MV-4-11 (cell line): ENCODE results near the gene COPS7A.
A peak's percentile ranks its signal among the peaks of the same experiment; 100 is the strongest.
"Not testable (repeated sequence)": the region's sequence is repeated elsewhere in the genome, so short reads cannot be mapped to it uniquely, and the experiment has no call there.

Experiments used
- DNase-seq: peaks from one replicate; lab custom pipeline; 2025; lab: John Stamatoyannopoulos, UW

Gene COPS7A

DNA sequence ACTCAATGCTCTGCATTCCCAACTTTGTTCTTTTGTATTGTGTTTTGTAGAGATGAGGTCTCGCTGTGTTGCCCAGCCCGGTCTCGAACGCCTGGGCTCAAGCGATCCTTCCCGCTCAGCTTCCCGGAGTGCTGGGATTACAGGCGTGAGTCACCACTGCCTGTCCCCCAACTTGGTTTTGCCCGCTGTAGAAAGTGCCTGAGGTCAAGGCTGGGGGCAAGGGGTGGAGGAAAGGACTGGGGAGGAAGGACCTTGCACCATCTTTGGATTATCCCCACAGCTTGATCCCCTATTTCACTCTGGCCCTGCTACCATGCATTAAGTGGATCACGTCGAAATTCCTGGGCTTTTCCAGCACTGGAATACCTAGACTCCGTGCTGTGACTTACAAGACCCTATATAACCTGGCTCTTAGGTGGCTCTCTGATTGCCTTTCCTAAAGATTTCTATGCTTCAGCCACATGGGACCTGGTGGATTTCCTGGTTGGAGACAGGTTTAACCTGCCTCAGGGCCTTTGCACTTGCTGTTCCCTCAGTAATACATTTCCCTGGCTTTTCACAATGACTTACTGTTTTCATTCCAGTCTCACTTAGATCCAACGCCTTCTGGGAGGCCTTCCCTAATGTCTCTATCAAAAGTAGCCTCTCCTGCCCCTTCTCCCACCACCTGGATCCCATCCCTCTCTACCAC is 22.6 kb upstream of the COPS7A start:
- peak; percentile 9 for DNase-seq

DNA sequence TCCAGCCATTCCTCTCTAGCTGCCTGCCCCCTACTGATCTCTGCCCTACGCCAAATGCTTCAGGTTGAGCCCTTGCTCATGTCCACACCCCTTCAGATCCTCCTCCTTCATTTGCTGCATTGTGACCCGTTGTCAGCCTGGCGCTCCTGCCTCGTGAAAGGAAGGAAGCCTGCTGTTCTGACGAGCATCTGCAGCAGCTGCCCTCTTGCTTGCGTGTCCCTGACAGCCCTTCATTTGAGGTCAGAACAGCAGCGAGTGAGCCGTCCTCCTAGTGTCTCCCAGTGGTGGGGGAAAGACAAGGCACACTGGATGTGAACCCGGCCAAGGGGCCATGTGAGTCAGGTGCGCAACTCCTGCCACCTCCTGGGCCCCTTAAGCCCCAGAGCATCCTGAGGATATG is 20.2 kb upstream of the COPS7A start:
- no peak for DNase-seq

DNA sequence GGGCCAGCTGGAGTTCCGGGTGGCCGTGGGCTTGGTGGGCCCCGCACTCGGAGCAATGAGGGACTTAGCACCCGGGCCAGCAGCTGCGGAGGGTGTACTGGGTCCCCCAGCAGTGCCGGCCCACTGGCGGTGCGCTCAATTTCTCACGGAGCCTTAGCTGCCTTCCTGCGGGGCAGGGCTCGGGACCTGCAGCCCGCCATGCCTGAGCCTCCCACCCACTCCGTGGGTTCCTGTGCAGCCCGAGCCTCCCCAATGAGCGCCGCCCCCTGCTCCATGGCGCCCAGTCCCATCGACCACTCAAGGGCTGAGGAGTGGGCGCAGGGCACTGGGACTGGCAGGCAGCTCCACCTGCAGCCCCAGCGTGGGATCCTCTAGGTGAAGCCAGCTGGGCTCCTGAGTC is 15.5 kb upstream of the COPS7A start:
- not testable (repeated sequence) for DNase-seq

DNA sequence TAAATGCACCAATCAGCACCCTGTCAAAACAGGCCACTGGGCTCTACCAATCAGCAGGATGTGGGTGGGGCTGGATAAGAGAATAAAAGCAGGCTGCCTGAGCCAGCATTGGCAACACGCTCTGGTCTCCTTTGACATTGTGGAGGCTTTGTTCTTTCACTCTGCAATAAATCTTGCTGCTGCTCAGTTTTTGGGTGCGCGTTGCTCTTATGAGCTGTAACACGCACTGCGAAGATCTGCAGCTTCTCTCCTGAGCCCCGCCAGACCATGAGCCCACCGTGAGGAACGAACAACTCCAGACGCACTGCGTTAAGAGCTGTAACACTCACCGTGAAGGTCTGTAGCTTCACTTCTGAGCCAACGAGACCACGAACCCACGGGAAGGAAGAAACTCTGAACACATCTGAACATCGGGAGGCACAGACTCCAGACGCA is 14.9 kb upstream of the COPS7A start:
- DNase-seq: no peak

GRCh38 chr12:6716031-6716873 is 7.6 kb upstream of the COPS7A start:
- DNase-seq: not testable (repeated sequence)

GRCh38 chr12:6716874-6717437 is 6.9 kb upstream of the COPS7A start:
- DNase-seq: no peak

DNA sequence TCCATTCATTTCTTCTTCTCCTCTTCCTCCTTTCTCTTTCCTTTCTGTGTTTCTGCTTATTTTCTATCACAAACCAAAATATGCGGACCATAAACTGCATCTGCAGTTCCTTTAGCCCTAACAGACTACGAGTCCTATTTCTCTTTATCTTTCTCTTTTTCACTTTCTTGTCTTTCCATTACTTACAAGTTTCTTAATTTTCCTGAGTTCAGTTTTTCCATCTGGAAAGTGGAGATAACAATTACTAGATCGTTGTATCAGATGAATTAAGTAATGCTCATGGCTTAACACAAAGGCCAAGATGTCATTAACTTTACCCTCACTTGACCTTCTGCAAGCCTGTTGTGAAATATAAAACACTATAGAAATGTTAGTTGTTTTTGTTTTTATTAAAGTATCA is 983 bp upstream of the COPS7A start:
- no peak for DNase-seq

DNA sequence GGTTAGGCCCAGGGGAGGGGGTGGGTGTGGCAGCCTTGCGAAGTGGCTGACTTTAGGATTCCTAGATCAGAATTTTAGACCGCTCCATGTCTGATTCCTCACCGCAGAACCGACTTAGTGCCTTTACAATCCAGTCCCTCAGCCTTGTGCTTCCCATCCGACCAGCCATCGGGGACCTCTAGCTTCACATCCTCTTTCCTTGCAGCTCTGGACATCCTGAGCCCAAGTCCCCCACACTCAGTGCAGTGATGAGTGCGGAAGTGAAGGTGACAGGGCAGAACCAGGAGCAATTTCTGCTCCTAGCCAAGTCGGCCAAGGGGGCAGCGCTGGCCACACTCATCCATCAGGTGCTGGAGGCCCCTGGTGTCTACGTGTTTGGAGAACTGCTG is 557 bp downstream of the COPS7A start:
- peak; percentile 78 for DNase-seq

GRCh38 chr12:6725350-6725749 is 1.5 kb downstream of the COPS7A start:
- DNase-seq: no peak

- no peak for DNase-seq
Measured at GRCh38 chr12:6729186-6729585, 5.3 kb downstream of the COPS7A start.

DNA sequence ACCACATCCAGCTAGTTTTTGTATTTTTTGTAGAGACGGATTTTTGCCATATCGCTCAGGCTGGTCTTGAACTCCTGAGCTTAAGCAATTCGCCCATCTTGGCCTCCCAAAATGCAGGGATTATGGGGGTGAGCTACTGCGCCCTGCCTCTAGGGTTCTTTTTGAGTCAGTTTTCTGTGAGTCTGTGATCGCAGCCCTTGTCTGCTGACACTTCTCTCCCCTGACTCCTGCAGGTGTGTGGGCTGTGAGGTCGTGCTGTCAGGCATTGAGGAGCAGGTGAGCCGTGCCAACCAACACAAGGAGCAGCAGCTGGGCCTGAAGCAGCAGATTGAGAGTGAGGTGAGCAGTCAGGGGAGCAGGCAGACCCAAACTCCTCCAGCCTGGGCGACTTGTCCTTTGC is 6.3 kb downstream of the COPS7A start:
- DNase-seq: no peak

DNA sequence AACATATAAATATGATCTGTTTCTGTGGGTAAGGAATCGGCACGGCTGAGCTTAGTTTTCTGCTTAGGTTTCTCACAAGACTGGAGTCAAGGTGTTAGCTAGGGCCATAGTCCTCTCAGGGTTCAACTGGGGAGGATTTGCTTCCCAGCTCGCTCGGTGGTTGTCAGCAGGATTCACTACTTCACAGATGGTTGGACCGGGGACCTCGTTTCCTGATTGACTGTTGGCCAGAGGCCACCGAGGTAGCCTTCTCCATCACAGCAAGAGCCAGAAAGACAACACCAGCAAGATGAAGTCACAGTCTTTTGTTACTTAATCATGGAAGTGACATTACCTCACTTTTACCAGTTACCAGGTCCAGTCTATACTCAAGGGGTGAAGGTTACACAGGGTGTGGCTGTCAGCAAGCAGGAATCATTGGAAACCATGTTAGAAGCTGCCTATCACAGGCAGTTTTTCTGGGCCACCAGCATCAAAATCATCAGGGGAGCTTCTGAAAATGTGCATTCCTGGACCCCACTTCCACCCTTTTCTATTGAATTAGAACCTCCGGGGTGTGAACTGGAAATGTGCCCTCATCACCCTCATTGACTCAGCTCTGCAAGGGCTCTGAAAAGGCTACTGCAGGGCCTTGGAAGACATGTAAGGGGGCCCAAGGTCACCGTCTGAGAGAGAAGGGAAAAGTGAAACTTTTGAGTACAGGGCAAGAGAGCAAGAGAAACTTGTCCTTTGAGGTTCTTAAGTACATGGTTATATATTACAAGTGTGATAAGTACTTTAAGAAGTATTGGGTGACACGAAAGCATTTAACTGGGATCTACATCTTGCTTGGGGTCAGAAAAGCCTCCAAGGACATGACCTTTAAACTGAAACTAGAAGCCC is 10.9 kb downstream of the COPS7A start:
- DNase-seq: no peak

DNA sequence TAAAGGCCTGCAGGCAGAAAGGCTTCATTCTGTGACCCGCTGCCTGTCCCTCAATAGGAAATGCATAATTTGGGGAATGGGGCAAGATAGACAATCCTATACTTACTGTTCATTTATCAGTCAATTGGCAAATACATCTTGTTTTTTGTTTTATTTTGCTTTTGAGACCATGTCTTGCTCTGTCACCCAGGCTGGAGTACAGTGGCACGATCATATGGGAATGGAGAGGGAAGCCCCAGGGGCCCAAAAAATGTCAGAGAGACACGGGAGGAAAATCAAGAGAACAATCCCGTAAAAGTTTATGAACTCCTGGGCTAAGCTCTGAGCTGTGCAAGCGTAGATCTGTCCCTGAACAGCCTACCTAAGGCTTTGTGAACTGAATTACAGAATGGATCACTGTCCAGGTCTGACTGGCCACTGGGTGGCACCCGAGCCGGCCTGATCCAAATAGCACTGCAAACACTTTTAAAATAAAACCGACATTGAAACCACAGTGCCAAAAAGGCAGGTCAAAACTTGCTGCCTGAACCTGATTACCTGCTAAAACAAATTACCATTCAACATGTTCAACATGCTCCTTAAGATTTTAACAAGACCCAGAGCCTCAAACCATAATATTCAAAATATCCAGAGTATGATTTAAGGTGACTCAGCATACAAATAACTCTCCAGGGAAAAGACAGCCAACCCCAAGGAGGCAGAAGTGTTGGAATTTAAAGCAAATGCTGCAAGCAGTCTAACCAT is 11.8 kb downstream of the COPS7A start:
- peak; percentile 22 for DNase-seq

DNA sequence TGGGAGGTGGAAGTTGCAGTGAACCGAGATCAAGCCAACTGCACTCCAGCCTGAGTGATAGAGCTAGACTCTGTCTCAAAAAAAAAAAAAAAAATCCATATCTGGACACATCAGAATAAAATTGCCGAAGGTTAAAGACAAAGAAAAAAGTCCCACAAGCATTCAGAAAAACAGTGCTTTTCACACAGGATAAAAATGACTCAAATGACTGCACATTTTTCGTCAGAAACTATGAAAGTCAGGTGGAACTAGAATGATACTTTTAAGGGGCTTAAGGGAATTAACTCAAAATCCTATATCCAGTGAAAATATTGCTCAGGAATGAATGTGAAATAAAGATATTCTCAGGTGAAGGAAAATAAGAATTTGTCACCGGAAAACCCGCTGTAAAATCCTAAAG is 12.9 kb downstream of the COPS7A start:
- no peak for DNase-seq

DNA sequence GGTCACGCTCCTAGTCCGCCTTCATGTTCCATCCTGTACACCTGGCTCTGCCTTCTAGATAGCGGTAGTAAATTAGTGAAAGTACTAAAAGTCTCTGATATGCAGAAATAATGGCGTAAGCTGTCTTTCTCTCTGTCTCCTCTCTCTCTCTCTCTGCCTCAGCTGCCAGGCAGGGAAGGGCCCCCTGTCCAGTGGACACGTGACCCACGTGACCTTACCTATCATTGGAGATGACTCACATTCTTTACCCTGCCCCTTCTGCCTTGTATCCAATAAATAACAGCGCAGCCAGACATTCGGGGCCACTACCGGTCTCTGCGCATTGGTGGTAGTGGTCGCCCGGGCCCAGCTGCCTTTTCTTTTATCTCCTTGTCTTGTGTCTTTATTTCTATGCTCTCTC is 18.2 kb downstream of the COPS7A start:
- DNase-seq: not testable (repeated sequence)

DNA sequence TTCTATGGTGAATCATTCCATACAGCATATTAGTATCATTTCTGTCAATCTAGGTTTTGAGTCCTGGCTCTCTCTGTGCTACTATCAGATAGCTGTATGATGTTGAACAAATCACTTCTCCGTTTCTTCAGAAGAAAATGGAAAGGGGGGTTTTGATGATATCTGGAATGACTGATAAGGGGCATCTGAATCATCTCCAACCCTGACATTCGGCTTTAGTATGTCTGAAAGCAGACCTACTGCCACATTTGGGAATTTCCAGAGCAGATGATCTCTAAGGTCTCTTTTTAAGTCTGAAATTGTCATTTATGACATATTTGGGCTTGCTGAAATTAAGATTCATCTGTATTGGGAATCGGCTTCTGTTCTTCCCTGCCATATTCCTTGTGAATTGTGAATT is 19.0 kb downstream of the COPS7A start:
- DNase-seq: no peak

DNA sequence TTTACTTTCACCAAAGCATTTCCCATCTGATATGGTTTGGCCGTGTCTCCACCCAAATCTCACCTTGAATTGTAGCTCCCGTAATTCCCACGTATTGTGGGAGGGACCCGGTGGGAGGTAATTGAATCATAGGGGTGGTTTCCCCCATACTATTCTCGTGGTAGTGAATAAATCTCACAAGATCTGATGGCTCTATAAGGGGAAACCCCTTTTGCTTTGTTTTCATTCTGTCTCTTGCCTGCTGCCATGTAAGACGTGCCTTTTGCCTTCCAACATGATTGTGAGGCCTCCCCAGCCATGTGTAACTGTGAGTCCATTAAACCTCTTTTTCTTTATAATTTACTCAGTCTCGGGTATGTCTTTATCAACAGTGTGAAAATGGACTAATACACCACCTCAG is 19.5 kb downstream of the COPS7A start:
- DNase-seq: not testable (repeated sequence)

DNA sequence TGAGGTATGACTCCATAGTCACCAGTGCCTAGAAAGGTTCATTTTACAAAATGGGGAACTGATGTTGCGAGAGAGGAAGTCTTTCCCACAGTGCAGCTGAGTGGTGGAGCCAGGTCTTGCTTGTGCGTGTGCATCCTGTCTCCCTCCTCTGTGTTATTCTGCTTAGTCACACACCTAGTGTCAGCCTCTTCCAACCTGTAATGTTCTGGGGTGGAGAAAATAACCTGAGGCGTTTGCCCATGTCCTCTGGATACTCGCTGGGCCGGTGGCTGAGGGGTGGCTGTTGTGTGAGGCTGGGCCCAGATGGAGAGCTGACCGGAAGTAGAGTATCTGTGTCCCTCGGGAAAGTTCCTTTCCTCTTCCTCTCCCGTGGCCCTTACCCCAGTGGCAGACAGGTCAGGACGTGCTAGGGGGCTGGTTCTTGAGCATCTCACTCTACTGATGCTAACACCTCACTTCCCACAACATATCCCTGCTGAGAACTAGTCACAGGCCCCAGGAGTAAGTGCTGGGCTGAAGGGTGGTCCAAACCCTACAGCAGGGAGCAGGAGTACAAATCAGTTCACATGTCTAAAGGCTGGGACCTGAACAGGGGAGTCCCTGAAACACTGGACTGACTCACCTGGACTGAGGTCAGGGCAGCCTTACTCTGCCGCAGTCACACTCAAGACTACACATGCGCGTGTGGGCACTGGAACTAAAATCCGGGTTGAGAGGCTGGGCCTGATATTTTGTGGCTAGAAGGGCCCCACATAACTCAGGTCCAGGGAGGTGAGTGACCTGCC is 22.1 kb downstream of the COPS7A start:
- peak; percentile 89 for DNase-seq

DNA sequence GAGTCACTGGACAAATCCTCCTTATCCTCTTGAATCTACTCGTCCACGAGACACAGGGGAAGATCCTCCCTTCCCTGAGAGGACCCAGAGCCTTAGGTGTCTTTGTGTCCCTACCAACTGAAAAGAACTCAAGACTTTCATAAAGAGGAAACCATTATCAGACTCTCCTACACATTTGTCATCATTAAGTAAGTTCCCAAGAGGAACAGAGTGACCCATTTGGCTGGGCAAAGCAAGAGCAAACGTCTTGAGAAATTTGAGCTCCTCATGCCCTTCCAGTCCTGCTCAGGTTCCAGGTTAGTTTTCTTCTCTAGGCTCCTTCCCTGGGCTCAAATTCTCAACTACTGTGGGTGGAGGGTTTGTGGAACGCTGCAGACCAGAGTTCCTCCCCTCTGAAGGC is 23.4 kb downstream of the COPS7A start:
- DNase-seq: no peak

DNA sequence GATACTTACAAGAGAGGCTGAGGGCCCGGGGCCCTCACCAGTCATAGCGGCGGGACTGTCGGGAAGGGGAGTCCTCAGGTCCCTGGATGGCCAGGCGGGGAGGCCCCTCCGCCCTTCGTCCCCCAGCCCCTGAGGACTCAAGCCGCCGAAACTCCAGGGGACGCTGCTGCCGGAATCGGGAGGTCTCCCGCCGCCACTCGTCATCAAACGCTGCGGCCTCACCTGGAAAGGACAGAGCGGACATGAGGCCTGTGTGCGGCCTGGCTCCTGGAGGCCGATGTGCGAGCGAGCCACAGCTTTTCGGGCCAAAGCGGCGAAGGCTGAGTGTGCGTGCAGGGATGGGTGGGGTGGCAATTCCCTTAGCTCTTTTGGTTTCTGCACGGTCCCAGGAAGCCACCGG is 24.9 kb downstream of the COPS7A start:
- no peak for DNase-seq

DNA sequence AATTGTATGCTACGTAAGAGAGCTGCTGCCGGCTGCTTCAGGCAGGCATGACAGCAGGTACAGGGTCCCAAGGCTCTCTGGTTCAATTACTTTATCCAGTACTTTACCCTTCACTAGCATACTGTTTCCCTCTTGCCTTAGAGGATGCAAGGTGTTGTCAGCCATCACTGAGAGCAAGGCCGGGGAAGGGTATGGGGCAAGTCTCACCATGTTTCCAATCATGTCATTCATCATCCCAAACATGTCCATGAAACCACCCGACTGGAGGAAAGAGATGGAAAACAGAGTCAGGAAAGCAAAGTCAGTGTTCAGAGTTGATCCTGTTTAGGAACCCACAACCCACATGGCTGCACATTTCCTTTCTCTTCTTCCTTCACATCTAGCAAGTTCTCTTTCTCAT is 26.7 kb downstream of the COPS7A start:
- DNase-seq: no peak
